WTC11 (cell line): ENCODE measurements around the gene CACNA1C. TPM values are rescaled to one million over a fixed set of nuclear protein-coding genes. Genes with fewer than 3 reads are reported as not detected.

Experiments
- ATAC-seq: fragments of 200-7000 bp; cut with Tn5 transposase; 2 replicates; pipeline ENCODE4 v1.10.0; 2021; ENCODE audit warnings: mild to moderate bottlenecking, moderate library complexity
- CTCF ChIA-PET: fragments of 300-600 bp; sonication (Branson Sonifier 250); formaldehyde crosslinking; loops from one replicate; lab custom pipeline; 2021; ENCODE audit warnings: antibody characterized with exemption; lab: Charles Lee
- POLR2A ChIA-PET: fragments of 350-600 bp; sonication (Branson Sonifier 250); formaldehyde crosslinking; loops from one replicate; lab custom pipeline; 2021; ENCODE audit warnings: antibody characterized with exemption; lab: Charles Lee
- DNase-seq: peaks from one replicate; pipeline ENCODE4 v3.0.0; 2021; ENCODE audit warnings: low spot score
- H3K27ac Mint-ChIP-seq: 2 replicates; pipeline ENCODE4 v1.8.0; 2021; ENCODE audit warnings: mixed read lengths
- H3K27me3 Mint-ChIP-seq: 2 replicates; pipeline ENCODE4 v1.8.0; 2021; ENCODE audit warnings: low read depth, mild to moderate bottlenecking, moderate library complexity, mixed read lengths
- H3K36me3 Mint-ChIP-seq: 2 replicates; pipeline ENCODE4 v1.8.0; 2021; ENCODE audit warnings: mixed read lengths
- H3K4me1 Mint-ChIP-seq: 2 replicates; pipeline ENCODE4 v1.8.0; 2022; ENCODE audit warnings: mixed read lengths
- H3K4me3 Mint-ChIP-seq: 2 replicates; pipeline ENCODE4 v1.8.0; 2021; ENCODE audit warnings: mild to moderate bottlenecking, moderate library complexity, mixed read lengths
- H3K9me3 Mint-ChIP-seq: 2 replicates; pipeline ENCODE4 v1.8.0; 2021; ENCODE audit warnings: mixed read lengths
- ATF6 ChIP-seq: sonication (generic); formaldehyde crosslinking; IDR thresholded peaks from 2 replicates; pipeline ENCODE4 v1.8.1; 2023; ENCODE audit warnings: mild to moderate bottlenecking, missing genetic modification reagents
- CBFB ChIP-seq: sonication (generic); formaldehyde crosslinking; IDR thresholded peaks from 2 replicates; pipeline ENCODE4 v1.8.1; 2022; ENCODE audit warnings: mild to moderate bottlenecking, low read depth, missing genetic modification reagents
- CREB1 ChIP-seq: sonication (generic); formaldehyde crosslinking; IDR thresholded peaks from 2 replicates; pipeline ENCODE4 v1.8.0; 2023; ENCODE audit warnings: mild to moderate bottlenecking, missing genetic modification reagents
- CREM ChIP-seq: sonication (generic); formaldehyde crosslinking; IDR thresholded peaks from 2 replicates; pipeline ENCODE4 v1.8.1; 2022; ENCODE audit warnings: mild to moderate bottlenecking, missing genetic modification reagents, moderate library complexity
- E2F1 ChIP-seq: sonication (generic); formaldehyde crosslinking; IDR thresholded peaks from 2 replicates; pipeline ENCODE4 v1.8.0; 2022; ENCODE audit warnings: mild to moderate bottlenecking, missing genetic modification reagents
- E2F5 ChIP-seq: sonication (generic); formaldehyde crosslinking; IDR thresholded peaks from 2 replicates; pipeline ENCODE4 v1.8.1; 2022; ENCODE audit warnings: mild to moderate bottlenecking, moderate library complexity, missing genetic modification reagents
- HMGXB4 ChIP-seq: sonication (generic); formaldehyde crosslinking; IDR thresholded peaks from 2 replicates; pipeline ENCODE4 v1.8.1; 2023; ENCODE audit warnings: mild to moderate bottlenecking, moderate library complexity, missing genetic modification reagents
- KAT7 ChIP-seq: sonication (generic); formaldehyde crosslinking; IDR thresholded peaks from 2 replicates; pipeline ENCODE4 v1.8.1; 2023; ENCODE audit warnings: missing genetic modification reagents, mild to moderate bottlenecking, borderline replicate concordance
- MXD4 ChIP-seq: fragments of 250-450 bp; sonication (Bioruptor Pico); IDR thresholded peaks from 2 replicates; pipeline ENCODE4 v1.8.0; 2021; ENCODE audit warnings: mild to moderate bottlenecking, moderate library complexity, borderline replicate concordance
- NFE2L1 ChIP-seq: sonication (generic); formaldehyde crosslinking; IDR thresholded peaks from 2 replicates; pipeline ENCODE4 v1.8.1; 2023; ENCODE audit warnings: missing genetic modification reagents
- OVOL2 ChIP-seq: fragments of 250-450 bp; sonication (Bioruptor Pico); IDR thresholded peaks from 2 replicates; pipeline ENCODE4 v1.9.0; 2021; ENCODE audit warnings: mild to moderate bottlenecking, borderline replicate concordance
- PRRX2 ChIP-seq: fragments of 250-450 bp; sonication (Bioruptor Pico); IDR thresholded peaks from 2 replicates; pipeline ENCODE4 v1.8.0; 2021; ENCODE audit warnings: mild to moderate bottlenecking
- RORB ChIP-seq: fragments of 250-450 bp; sonication (Bioruptor Pico); IDR thresholded peaks from 2 replicates; pipeline ENCODE4 v1.9.0; 2021; ENCODE audit warnings: mild to moderate bottlenecking
- SMAD4 ChIP-seq: sonication (generic); formaldehyde crosslinking; IDR thresholded peaks from 2 replicates; pipeline ENCODE4 v1.8.0; 2022; ENCODE audit warnings: mild to moderate bottlenecking, missing genetic modification reagents
- SP1 ChIP-seq: sonication (generic); formaldehyde crosslinking; conservative IDR thresholded peaks from 2 replicates; pipeline ENCODE4 v1.8.1; 2022; ENCODE audit warnings: missing genetic modification reagents
- TEAD1 ChIP-seq: sonication (generic); formaldehyde crosslinking; IDR thresholded peaks from 2 replicates; pipeline ENCODE4 v1.8.0; 2022; ENCODE audit warnings: mild to moderate bottlenecking, missing genetic modification reagents
- TEAD4 ChIP-seq: sonication (generic); formaldehyde crosslinking; IDR thresholded peaks from 2 replicates; pipeline ENCODE4 v1.8.0; 2022; ENCODE audit warnings: mild to moderate bottlenecking, missing genetic modification reagents
- ZNF138 ChIP-seq: sonication (generic); formaldehyde crosslinking; conservative IDR thresholded peaks from 2 replicates; pipeline ENCODE4 v1.8.1; 2022; ENCODE audit warnings: mild to moderate bottlenecking, moderate library complexity, missing genetic modification reagents
- ZNF219 ChIP-seq: sonication (generic); formaldehyde crosslinking; IDR thresholded peaks from 2 replicates; pipeline ENCODE4 v1.8.0; 2023; ENCODE audit warnings: missing genetic modification reagents, mild to moderate bottlenecking, borderline replicate concordance
- ZNF263 ChIP-seq: sonication (generic); formaldehyde crosslinking; IDR thresholded peaks from 2 replicates; pipeline ENCODE4 v1.8.1; 2022; ENCODE audit warnings: low read depth, mild to moderate bottlenecking, moderate library complexity, missing genetic modification reagents
- total RNA-seq: library from RNA; stranded (reverse); gene quantifications from 3 replicates; pipeline ENCODE4 v1.2.3, GENCODE V29; 2021

The CACNA1C gene
- total RNA-seq, 1 experiment from 2014 or later: 1.7 TPM

- CTCF ChIA-PET: no interaction called here
- Mint-ChIP-seq H3K27me3 (no peaks in the 10 kb centered on the region; the same call in 1 of the 2 replicates), H3K27ac (no peak overlapping the region), H3K4me3 (no peak overlapping the region), H3K4me1 (peaks cover 14% of the 10 kb centered on the region), H3K36me3 (no peaks in the 10 kb centered on the region), H3K9me3 (no peaks in the 10 kb centered on the region)
- DNase-seq (no peak), ATAC-seq (no peak)
- TF ChIP-seq ZNF263 (CRISPR knock-in tag) (no peak), NFE2L1 (CRISPR knock-in tag) (no peak), MXD4 (CRISPR knock-in tag) (no peak)
- POLR2A ChIA-PET: no interaction called here
These were observed 103.5 kb downstream of the CACNA1C start for GRCh38 chr12:2156333-2156732.

- H3K36me3 Mint-ChIP-seq: no peaks in the 10 kb centered on the region
- TF ChIP-seq OVOL2 (CRISPR knock-in tag) (no peak), TEAD4 (CRISPR knock-in tag) (no peak), ZNF138 (CRISPR knock-in tag) (no peak), PRRX2 (CRISPR knock-in tag) (no peak), SMAD4 (no peak), E2F5 (CRISPR knock-in tag) (no peak), RORB (CRISPR knock-in tag) (no peak), E2F1 (CRISPR knock-in tag) (no peak), KAT7 (CRISPR knock-in tag) (no peak), HMGXB4 (no peak), SP1 (CRISPR knock-in tag) (no peak), CREB1 (CRISPR knock-in tag) (no peak), MXD4 (CRISPR knock-in tag) (no peak), CREM (CRISPR knock-in tag) (no peak), ATF6 (CRISPR knock-in tag) (no peak), ZNF219 (no peak), CBFB (CRISPR knock-in tag) (no peak), TEAD1 (CRISPR knock-in tag) (no peak)
- peak overlapping the region; percentile 34; the same call in 1 of the 2 replicates for H3K27ac Mint-ChIP-seq
- no peaks in the 10 kb centered on the region for H3K27me3 Mint-ChIP-seq
- ChIA-PET POLR2A (no interaction called here), CTCF (no interaction called here)
- no peak overlapping the region for H3K4me3 Mint-ChIP-seq
- DNase-seq (no peak), ATAC-seq (no peak)
- peaks cover 11% of the 10 kb centered on the region; the same call in 1 of the 2 replicates for H3K4me1 Mint-ChIP-seq
- no peaks in the 10 kb centered on the region for H3K9me3 Mint-ChIP-seq
These were observed 107.3 kb downstream of the CACNA1C start for GRCh38 chr12:2160043-2160442.
